ENCODE results near the gene BLVRA. TPM values are rescaled to one million over a fixed set of nuclear protein-coding genes. Genes with fewer than 3 reads are reported as not detected.
"Not testable (repeated sequence)": the region's sequence is repeated elsewhere in the genome, so short reads cannot be mapped to it uniquely, and the experiment has no call there.

Gene BLVRA
- total RNA-seq, 1 experiment from 2014 or later, result 2.0 TPM

GRCh38 chr7:43803865-43804264, 45.4 kb downstream of the BLVRA start:
- DNase-seq (ENCODE audit: low spot score), result no peak

DNA sequence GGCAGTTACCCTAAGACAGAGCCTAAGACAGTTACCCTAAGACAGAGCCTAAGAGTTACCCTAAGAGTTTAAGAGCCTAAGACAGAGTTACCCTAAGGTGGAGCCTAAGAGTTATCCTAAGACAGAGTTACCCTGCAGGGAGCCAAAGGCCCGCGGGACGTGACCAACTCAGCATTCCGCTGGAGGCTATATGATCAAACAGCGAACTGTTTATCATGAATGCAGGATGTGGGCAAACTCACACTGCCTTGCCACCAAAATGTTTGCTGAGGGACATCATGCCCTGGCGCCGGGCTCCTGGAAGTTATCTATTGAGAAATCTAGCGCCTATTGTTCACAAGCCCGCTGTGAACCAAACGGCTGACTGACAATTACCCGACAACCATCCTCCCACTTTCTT, 49.9 kb downstream of the BLVRA start:
- no peak for DNase-seq (ENCODE audit: low spot score)

GRCh38 chr7:43810195-43810941, 51.9 kb downstream of the BLVRA start:
- DNase-seq (ENCODE audit: low spot score), result peak; percentile 56

GRCh38 chr7:43815373-43815772, 56.9 kb downstream of the BLVRA start:
- no peak for DNase-seq (ENCODE audit: low spot score)

- DNase-seq (ENCODE audit: low spot score), result not testable (repeated sequence)
These were observed 57.7 kb downstream of the BLVRA start for GRCh38 chr7:43816046-43816797.

DNA sequence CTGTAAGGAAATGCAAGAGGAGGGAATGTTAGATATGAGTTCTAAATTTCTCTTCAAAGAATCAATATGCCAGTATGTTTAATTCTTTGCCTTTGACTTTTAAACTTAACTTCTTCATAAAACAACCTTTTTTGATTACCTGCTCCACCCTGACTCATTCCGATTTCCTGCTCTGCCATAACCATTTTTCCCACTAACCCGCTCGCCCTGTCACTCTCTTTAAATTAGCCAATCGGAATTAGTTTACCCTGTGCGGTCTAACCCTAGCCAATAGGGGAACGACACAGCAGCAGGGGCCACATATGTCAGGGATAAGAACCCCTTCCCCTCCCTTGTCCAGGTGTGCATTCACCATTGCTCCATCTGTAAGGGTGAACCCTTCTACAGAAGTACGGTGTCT, 64.9 kb downstream of the BLVRA start:
- not testable (repeated sequence) for DNase-seq (ENCODE audit: low spot score)

DNA sequence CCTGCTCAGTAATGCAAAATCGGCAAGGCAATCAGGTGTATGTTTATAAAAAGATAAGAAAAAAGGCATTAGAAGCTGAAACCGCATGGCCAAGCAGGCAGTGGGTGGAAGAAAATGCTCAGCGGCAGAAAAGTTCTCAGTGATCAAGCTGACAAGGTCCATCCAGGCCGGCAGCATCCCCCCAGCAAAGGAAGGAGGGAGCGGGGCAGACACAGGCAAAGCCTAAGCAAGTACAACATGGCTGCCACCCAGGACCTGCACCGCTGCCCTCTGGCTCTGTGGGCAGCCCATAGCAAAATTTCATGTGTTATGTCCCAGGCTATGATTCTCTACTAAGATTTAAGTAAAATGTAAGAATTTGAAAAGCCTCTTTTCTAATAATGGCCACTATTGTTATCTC, 65.5 kb downstream of the BLVRA start:
- no peak for DNase-seq (ENCODE audit: low spot score)

DNA sequence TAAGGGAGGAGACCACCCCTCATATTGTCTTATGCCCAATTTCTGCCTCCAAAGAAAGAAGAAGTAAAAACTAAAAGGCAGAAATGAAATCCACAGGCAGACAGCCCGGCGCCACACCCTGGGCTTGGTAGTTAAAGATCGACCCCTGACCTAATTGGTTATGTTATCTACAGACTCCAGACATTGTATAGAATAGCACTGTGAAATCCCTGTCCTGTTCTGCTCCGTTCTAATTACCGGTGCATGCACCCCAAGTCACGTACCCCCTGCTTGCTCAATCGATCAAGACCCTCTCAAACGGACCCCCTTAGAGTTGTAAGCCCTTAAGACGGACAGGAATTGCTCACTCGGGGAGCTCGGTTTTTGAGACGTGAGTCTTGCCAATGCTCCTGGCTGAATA, 66.0 kb downstream of the BLVRA start:
- DNase-seq (ENCODE audit: low spot score), result not testable (repeated sequence)

- DNase-seq (ENCODE audit: low spot score), result no peak
These were observed 66.5 kb downstream of the BLVRA start for GRCh38 chr7:43824963-43825362.

GRCh38 chr7:43825391-43825808, 66.9 kb downstream of the BLVRA start:
- no peak for DNase-seq (ENCODE audit: low spot score)

DNA sequence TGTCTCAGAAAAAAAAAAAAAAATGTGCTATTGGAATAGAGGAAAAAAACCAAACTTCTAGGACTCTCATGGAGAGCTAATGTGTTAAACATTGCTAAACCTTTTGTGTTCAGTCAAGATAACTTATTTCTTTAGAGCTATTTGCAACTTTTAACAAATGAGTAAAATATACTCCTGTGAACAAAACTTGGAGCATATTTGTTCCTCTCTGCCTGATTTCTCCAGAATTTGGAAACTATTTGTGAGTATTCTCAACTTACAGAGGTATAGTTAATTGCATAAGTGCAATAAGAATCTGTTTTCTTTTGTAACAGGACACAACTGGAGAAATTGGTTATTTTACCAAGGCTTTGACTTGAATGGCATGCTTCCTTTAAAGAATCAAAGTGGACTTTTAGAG, 72.4 kb downstream of the BLVRA start:
- not testable (repeated sequence) for DNase-seq (ENCODE audit: low spot score)

DNA sequence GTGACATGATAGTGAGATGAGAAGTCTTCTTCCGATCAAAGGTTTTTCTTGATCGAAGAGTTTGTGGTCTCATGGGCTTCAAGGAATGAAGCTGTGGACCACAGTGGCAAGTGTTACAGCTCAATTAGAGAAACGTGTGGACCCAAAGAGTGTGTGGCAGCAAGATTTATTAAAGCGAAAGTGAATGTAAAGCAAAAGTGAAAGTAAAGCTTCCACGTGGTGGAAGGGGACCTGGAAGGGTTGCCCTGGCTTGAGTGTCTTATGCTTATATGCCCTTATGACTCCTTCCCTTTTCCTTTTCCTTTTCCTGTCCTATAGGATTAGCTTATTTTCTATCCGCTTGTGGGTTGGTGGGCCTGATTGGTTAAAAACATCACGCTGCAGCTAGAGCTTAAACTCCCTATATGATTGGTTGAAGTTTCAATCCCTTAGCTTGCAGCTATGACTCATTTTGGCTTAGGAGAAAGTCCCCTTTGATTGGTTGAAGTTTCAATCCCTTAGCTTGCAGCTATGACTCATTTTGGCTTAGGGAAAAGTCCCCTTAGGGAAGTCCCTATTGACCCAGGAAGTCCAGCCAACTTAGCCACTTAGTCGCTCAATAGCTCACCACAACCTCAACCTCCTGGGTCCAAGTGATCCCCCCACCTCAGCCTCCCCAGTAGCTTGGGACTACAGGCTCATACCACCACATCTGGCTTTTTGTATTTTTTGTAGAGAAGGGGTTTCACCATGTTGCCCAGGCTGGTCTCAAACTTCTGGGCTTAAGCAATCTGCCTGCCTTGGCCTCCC, 76.2 kb downstream of the BLVRA start:
- DNase-seq (ENCODE audit: low spot score), result peak; percentile 37

DNA sequence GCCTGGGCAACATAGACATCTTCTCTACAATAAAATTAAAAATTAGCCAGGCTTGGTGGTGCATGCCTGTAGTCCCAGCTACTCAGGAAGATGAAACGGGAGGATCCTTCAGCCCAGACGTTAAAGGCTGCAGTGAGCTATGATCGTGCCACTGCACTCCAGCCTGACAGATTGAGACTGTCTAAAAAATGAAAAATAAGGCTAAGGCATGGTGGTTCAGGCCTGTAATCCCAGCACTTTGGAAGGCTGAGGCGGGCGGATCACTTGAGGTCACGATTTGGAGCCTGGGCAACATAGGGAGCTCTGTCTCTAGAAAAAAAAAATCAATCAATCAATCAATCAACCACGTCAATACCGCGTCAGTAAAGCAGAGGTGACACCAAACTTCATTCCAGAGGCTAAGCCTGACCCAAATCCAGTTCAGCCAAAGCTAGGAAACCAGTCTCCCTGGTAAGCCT, 79.8 kb downstream of the BLVRA start:
- no peak for DNase-seq (ENCODE audit: low spot score)

DNA sequence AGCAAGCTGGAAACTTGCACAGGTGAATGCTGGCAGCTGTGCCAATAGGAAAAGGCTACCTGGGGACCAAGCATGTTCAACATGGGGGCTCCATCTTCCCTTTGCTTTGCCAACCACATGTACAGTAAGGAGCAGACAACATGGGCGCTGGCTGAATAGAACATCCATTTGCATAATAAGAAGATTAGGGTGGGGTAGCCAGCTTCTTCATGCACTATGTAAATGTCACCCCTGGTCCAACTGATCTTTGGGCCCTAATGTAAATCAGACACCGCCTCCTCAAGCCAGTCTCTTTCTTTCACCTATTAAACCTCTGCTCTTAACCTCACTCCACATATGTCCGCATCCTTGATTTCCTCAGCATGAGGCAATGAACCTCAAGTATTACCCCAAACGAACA, 84.8 kb downstream of the BLVRA start:
- no peak for DNase-seq (ENCODE audit: low spot score)

DNA sequence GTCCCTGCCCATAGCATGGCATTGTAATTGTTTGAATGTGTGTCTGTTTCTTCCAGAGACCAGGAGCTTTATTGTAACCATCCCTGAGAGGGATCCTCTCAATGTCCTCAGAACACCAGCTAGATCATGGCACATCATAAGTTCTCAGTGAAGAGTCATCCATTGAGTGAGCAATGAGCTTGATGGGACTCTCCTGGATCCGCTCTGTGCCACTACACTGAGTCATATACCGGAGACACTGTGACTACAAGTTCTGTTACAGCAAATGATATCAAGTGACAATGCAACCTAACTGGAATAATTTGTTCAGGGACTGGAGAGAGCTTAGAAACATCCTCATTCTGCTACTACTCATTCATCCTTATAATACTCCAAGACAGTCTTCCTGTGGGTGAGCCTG, 85.8 kb downstream of the BLVRA start:
- DNase-seq (ENCODE audit: low spot score), result no peak

DNA sequence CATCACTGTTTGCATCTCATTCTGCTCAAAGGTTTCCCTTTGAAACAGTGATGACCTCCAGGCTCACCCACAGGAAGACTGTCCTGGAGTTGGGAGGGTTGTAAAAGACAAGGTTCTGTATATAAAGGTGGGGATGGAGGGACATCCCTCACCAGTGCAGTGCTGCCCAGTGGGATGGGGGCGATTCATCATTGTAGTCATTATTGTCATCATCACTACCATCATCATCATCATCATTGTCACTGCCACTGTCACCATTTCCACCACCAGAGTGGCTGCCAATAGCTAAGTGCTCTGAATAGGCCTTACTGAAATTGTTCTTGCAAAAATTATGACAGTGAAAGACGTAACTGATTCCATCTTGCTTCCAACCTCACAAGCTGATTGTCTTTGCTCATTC, 86.2 kb downstream of the BLVRA start:
- DNase-seq (ENCODE audit: low spot score), result no peak

- no peak for DNase-seq (ENCODE audit: low spot score)
These were observed 89.0 kb downstream of the BLVRA start for GRCh38 chr7:43847496-43847895.

- DNase-seq (ENCODE audit: low spot score), result no peak
These were observed 90.6 kb downstream of the BLVRA start for GRCh38 chr7:43849047-43849446.

DNA sequence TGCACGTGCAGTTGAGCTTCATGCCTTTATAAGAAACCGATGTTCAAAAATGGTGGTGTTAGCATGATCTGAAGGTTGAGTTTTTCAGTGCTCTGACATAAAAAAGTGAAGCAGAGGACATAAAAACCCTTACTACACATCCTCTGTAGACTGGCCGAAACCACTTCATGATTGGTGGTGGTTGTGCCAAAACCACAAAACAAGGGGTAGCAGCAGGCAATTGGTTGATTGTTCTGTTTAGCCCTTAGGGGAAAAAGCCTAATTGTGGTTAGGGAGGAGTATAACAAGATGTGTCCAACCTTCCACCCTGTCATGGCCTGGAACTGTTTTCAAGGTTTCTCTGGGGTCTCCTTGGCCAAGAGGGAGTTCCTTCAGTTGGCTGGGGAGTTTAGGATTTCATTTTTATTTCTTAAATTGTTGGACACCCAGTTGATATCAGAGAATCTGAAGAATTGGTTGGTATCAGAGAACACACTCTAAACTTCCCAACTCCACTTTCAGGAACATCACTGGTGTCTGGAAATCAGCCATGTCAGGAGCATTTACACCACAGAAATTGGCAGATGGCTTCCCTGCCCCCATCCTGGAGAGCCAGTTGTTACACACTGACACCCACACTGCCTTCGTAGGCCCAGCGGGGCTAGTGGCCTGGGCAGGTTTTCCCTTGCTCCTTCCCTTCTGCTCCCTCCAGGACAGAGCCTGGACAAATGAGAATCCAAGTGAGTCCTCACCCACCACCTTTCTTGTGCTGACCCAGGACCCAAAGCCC, 92.1 kb downstream of the BLVRA start:
- DNase-seq (ENCODE audit: low spot score), result no peak

DNA sequence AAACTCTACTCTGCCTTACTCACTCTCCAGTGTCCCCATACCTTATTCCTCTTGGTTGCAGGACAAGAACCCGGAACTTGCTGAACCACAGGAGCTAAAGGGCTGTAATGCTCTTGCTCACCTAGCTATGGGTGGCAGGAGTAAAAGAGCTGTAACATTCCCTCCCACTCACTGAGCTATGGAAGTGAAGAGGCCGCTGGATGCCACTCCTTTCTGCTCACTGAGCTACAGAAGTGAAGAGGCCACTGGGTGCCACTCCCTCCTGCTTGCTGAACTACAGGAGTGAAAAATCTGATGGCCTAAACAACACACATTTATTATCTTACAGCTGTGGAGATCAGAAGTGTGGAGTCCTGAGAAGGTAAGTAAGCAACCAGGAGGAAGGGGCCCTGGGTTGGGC, 93.3 kb downstream of the BLVRA start:
- no peak for DNase-seq (ENCODE audit: low spot score)

DNA sequence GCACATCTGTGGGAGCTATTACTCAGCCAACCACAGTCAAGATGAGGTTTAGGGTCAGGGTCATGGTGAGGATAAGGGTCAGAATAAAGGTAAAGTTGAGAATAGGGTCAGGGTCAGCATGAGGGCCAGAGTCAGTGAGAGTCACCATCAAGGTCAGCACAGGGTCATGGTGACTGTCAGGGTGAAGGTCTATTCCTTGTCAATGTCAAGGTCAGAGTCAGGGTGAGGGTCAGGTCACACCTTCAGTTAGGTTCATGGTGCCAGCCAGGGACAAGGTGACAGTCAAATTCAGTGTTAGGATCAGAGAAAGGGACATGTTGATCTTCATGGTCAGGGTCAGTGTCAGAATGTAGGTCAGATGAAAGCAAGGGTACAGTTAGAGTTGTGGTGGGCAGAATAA, 96.7 kb downstream of the BLVRA start:
- DNase-seq (ENCODE audit: low spot score), result no peak
